Renal cortex interstitium (tissue), 11 donors: Measurements from ENCODE around the gene RCOR1. TPM values are rescaled to one million over a fixed set of nuclear protein-coding genes. Genes with fewer than 3 reads are reported as not detected.

Experiments used
- DNase-seq, 11 donors: peaks; one replicate each; pipeline ENCODE4 v3.0.0-alpha.2; 2013; ENCODE audit warnings: low read depth in 9 of 11, low spot score in 4 of 11; ENCODE audit errors: extremely low read depth in 1 of 11
- polyA plus RNA-seq, 3 donors: library from polyadenylated mRNA; unstranded; fragments of 120-200 nt; gene quantifications; one replicate each; pipeline ENCODE4 v1.2.1, GENCODE V29; 2013; ENCODE audit not compliant: insufficient read length in 3 of 3

RCOR1 gene
- polyA plus RNA-seq, 3 donors, result 35.8 to 43.1 (median 38.0) TPM

DNA sequence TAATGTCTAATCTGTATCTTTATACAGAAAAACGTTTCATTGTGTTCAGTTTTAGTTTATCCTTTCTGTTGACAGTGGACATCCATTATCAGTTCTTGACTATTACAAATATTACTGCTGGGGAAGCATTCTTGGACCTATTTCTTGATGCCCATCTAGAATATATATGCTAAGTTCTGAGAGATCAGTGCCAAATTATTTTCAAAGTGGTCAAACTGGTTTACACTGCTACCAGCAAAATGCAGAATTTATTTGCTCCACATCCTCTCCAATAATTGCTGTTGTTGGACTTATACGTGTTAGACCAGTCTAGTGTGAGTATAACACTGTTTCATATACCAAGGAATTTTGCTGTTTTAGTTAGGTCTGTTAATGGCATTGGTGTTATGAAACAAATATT, 99.3 kb downstream of the RCOR1 start:
- DNase-seq, result peak in 1 of 11 donors; percentile 20

GRCh38 chr14:102692334-102692733, 99.9 kb downstream of the RCOR1 start:
- no peak for DNase-seq

DNA sequence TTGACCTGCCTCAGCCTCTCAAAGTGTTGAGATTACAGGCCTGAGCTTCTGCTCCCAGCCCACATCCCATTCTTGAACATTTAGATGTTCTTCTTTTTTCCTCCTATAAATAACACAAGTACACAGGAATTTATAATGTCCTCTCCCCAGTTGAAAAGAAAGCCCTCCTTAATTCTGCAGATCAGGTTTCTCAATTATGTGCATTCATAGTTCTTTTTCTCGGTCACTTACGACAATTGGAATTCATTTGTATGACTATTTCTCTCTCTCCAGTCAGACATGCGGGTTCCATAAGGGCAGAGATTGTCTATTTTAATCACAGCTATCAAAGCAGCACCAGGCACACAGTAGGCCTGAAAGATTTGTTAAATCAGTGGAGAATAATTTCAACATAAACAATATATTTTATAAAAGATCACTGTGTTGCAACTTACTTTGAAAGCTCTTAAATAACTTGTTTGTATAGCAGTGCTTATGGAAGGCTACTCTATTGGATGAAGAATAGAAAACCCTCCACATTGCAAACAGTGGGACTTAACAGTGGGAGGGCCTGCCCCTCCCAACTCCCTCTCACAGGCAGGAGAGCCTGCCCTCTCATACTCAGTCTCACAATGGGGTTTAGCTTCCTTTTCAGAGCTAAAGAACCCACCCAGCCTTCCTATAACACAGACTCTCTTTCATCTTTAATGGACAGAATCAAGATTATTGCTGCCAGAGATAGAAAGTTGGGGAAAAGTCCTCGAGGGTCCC, 100.7 kb downstream of the RCOR1 start:
- DNase-seq, result no peak

- peak; percentile 36 to 79 (median 65) for DNase-seq
These were observed 102.2 kb downstream of the RCOR1 start for GRCh38 chr14:102694530-102695166.

GRCh38 chr14:102695167-102695555, 102.7 kb downstream of the RCOR1 start:
- no peak for DNase-seq

GRCh38 chr14:102696332-102696731, 103.9 kb downstream of the RCOR1 start:
- no peak for DNase-seq

- no peak for DNase-seq
These were observed 104.5 kb downstream of the RCOR1 start for GRCh38 chr14:102696856-102697495.

DNA sequence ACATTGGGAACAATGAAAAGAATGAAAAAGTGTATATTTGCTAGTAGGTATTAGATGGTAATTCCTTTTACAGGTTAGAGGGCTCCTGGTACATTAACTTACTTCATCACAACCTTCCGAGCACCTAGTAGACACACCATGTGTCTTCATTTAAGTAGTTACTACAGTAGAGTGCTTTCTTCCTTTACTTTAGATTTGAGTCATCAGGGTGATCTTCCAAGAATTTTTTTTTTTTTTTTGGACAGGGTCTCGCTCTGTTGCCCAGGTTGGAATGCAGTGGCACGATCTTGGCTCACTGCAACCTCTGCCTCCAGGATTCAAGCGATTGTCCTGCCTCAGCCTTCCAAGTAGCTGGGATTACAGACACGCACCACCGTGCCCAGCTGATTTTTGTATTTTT, 105.1 kb downstream of the RCOR1 start:
- DNase-seq, result no peak

DNA sequence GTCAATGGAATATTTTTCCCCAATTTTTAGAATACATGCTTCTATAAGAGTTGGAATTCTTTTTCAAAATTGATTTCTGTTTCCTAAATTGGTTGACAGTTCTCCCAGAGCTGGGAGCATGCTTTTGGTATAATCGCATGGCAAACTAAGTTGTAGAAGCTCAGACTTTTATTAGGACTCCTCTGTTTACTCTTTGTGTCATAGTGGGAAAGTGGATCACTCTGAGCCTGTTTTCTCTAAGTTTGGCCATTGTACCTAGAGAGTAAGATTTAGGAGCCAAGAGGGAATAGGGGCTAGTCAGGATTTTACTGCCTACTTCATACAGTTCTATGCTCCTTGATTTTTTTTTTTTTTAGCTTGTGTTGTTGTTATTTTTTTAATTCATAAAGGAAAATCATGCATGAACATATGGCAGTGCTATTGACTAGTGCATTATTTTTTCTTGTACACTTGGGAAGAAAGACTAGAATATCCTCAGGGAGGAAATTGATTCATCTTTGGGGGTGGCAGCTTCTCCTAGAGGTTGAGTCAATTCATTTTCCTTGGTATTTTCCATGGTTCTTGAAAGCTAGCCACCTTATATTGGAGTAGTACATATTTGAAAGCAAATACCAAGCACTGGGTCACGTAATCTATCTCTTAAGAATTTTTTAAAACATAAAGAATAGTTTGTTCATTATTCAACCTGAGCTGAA, 107.1 kb downstream of the RCOR1 start:
- DNase-seq, result no peak

GRCh38 chr14:102708494-102708893, 116.0 kb downstream of the RCOR1 start:
- DNase-seq, result peak in 2 of 11 donors; percentile 13 to 32

DNA sequence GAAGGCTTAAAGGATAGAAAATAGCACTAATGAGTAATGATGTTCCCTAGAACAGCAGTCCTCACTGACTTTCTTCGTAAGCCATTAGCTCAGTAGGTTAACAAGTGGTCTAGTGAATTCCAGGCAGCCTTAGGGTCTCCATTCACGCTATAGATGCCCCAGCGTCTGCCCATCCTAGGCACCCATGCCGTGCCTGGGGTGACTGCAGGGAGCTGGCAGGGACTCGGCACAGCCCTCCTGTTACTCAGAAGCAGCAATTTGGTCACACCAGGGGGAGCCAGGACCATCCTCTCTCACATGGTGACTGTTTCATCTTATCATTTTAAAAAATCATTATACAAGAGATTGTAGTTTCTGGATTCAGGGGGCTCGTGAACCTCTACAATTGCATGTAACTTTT, 118.8 kb downstream of the RCOR1 start:
- no peak for DNase-seq

DNA sequence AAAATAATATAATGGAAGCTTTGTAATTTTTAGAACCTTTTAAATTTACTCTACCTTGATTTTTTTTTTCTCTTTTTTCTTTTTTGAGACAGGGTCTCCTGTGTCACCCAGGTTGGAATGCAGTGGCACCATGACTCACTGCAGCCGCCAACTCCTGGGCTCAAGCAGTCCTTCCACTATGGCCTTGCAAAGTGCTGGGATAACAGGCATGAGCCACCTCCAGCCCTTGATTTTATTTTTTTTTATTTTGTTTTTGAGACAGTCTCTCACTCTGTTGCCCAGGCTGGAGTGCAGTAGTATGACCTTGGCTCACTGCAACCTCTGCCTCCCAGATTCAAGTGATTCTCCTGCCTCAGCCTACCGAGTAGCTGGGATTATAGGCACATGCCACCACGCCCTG, 119.5 kb downstream of the RCOR1 start:
- no peak for DNase-seq

DNA sequence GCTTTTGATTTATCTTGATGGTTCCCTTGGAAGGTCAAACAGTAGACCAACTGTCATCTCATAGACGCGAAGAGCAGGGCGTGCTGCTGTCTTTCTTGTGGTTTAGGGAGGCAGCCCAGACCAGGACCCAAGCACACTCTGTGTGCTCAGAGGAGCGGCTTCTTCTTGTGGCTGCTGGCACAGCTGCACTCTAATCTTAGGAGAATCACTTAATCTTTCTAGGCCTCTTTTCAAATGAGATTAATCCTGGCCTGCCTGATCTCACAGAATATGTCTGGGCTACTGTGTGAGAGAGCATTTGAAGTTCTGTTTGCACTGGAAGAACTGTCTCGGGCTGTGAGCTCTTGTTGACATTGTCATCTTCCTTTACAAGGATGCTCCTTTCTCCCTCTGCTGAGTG, 124.8 kb downstream of the RCOR1 start:
- DNase-seq, result no peak

DNA sequence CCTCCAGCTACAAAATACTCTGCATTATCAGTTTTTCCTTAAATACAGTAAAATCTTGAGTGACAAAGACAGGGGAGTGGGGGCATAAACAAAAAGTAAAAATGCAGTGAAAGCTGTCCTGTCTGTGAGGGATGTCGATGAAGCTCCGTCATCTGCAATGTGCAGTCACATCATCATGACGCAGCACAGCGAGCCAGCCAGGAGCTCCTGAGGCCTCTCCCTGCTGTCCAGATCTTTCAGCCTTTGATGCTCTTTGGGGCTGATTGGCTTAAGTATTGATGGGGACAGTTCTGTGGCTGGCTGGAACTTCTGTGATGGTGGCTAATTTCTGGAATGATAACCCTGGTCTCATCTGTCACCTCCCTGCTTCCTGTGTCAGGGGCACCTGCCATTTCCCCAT, 130.2 kb downstream of the RCOR1 start:
- DNase-seq, result no peak

DNA sequence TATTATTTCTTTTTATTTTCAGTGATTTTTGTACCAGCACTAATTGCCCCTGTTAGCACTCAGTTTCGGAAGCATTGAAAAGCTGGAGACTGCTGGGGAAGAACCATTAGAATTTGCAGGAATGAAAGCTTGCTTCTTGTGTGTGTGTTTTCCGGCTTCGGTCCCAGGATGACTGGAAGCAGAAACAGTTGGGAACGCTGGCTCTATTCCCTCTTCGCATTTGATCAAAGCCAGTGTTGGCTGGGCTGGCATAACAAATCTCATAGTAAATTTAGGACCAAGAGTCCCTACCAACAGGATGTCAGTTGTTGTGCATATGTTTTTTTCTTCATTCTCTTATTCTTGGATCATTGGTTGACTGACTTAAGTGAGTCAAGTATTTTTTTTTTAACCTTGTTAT, 131.2 kb downstream of the RCOR1 start:
- no peak for DNase-seq

GRCh38 chr14:102726191-102726949, 133.9 kb downstream of the RCOR1 start:
- no peak for DNase-seq

DNA sequence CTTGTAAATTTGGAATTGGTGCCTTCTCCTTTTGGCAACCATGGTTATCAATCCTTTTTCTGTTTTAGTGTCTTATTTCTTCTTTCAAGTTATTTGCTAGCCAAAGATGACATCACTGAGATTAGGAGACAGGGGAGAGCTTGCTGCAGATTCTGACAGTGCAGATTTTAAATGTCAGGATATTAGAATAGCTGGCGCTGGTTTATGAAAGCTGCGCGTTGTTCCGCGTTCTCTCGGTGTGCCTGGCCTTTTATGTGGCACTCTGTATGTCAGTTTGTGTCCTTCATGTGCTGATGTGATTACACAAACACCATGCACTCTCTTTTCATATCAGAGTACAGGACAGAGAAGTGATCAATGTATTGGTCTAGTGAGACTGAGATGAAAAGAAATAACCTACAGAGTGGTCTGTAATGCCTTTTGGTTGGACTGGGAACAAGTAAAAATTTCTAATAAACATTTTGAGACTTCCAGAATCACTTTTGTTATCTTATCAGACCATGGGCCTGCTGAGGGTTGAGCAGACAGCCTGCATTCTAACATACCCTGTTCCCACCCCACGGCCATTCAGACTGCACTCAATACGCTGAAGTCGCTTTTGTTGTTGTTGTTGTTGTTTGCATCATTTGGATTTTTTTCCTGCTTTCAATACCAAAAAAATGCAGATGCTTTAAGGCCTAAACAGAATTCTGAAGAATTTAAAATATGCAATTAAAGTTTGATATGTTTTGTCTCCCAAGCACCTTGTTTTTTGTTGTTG, 135.1 kb downstream of the RCOR1 start:
- no peak for DNase-seq

DNA sequence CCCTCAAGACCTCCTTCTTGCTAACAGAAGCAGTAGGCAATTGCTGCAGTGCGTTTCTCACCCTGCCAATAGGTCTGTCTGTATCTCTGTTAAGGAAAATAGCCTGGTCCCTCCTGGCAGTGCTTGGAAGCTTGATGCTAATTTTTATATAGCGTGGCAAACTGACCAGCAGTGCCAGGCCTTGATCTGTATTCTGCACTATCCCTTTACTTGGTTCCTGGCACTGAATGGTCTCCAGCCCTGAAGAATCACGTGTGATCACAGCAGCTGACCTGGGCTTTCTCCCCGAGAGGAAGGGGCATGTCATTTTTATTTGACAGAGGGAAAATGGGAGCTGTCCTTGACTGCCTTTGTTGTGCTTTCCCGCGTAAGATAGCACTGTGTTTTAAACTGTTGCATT, 136.1 kb downstream of the RCOR1 start:
- DNase-seq, result no peak
